ENCODE measurements around the gene SLC34A2. TPM values are rescaled to one million over a fixed set of nuclear protein-coding genes. Genes with fewer than 3 reads are reported as not detected.

Gene SLC34A2
- total and polyA plus RNA-seq, 2 experiments from 2014 or later: not detected

GRCh38 chr4:25632135-25632534 is 23.5 kb upstream of the SLC34A2 start:
- H3K27ac ChIP-seq: no peak overlapping the region
- no peaks in the 10 kb centered on the region for H3K9me3 ChIP-seq (ENCODE audit: low read depth)
- H4K20me1 ChIP-seq (ENCODE audit: insufficient read depth): no peaks in the 10 kb centered on the region
- H3K4me2 ChIP-seq (ENCODE audit: unreplicated experiment): no peak overlapping the region
- no peaks in the 10 kb centered on the region for H3K27me3 ChIP-seq (replicated peaks; ENCODE audit: insufficient read depth)
- no peak for TF ChIP-seq EZH2 (IDR thresholded peaks at IDR 0.05; ENCODE audit: insufficient read depth, poor library complexity, severe bottlenecking)
- no peak for TF ChIP-seq EZH2phosphoT487 (IDR thresholded peaks at IDR 0.05; ENCODE audit: insufficient read depth, low read depth)
- no peaks in the 10 kb centered on the region for H3K4me1 ChIP-seq (ENCODE audit: insufficient read depth)
- WGBS, 2 experiments (ENCODE audit: low coverage in 1 of 2, low lambda C conversion rate in 2 of 2, missing lambda C conversion rate in 2 of 2): 44 to 46% methylated on average over 4 of the region's 4 CpGs
- no peak overlapping the region for H3K9ac ChIP-seq
- H3K9me2 ChIP-seq (ENCODE audit: insufficient read depth): no peaks in the 10 kb centered on the region
- in situ Hi-C loops (cut with MboI): no loop called here
- H2AFZ ChIP-seq: no peak overlapping the region
- no peak for DNase-seq
- H3F3A ChIP-seq (ENCODE audit: insufficient read depth): no peaks in the 10 kb centered on the region
- H3K79me2 ChIP-seq (ENCODE audit: insufficient read depth): no peaks in the 10 kb centered on the region
- no peaks in the 10 kb centered on the region for H3K36me3 ChIP-seq (ENCODE audit: low read depth)
- H3K4me3 ChIP-seq: no peak overlapping the region

- TF ChIP-seq EZH2 (IDR thresholded peaks at IDR 0.05; ENCODE audit: insufficient read depth, poor library complexity, severe bottlenecking): no peak
- no peak for TF ChIP-seq EZH2phosphoT487 (IDR thresholded peaks at IDR 0.05; ENCODE audit: insufficient read depth, low read depth)
- H3K27me3 ChIP-seq (replicated peaks; ENCODE audit: insufficient read depth): no peaks in the 10 kb centered on the region
- no peaks in the 10 kb centered on the region for H3K79me2 ChIP-seq (ENCODE audit: insufficient read depth)
- no peak overlapping the region for H3K27ac ChIP-seq
- no peaks in the 10 kb centered on the region for H3K9me2 ChIP-seq (ENCODE audit: insufficient read depth)
- H4K20me1 ChIP-seq (ENCODE audit: insufficient read depth): no peaks in the 10 kb centered on the region
- no peak for DNase-seq
- H3K36me3 ChIP-seq (ENCODE audit: low read depth): no peaks in the 10 kb centered on the region
- no peak overlapping the region for H3K9ac ChIP-seq
- H3K9me3 ChIP-seq (ENCODE audit: low read depth): no peaks in the 10 kb centered on the region
- no peaks in the 10 kb centered on the region for H3F3A ChIP-seq (ENCODE audit: insufficient read depth)
- 27 to 30% methylated on average over 4 of the region's 4 CpGs for WGBS, 2 experiments (ENCODE audit: low coverage in 1 of 2, low lambda C conversion rate in 2 of 2, missing lambda C conversion rate in 2 of 2)
- H3K4me1 ChIP-seq (ENCODE audit: insufficient read depth): no peaks in the 10 kb centered on the region
- no peak overlapping the region for H2AFZ ChIP-seq
- in situ Hi-C loops (cut with MboI): no loop called here
- no peak overlapping the region for H3K4me3 ChIP-seq
- H3K4me2 ChIP-seq (ENCODE audit: unreplicated experiment): no peak overlapping the region
Observed at GRCh38 chr4:25633541-25633940, 22.1 kb upstream of the SLC34A2 start.

DNA sequence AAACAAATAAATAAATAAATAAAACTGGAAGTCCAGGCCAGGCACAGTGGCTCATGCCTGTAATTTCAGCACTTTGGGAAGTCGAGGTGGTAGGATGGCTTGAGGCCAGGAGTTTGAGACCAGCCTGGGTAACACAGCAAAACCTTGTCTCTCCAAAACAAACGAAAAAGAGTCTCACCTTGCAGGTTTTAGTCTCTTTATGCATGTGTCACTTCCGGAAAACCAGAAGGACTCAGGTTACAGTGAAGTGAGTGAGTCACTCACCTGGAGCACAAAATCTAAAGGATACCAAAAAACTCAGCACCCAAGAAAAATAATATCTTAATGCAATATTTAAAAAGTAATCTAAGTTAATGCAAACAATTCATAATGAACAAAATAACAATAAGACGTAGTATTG is 20.1 kb upstream of the SLC34A2 start:
- 38 to 41% methylated on average over 4 of the region's 4 CpGs for WGBS, 2 experiments (ENCODE audit: low coverage in 1 of 2, low lambda C conversion rate in 2 of 2, missing lambda C conversion rate in 2 of 2)
- TF ChIP-seq EZH2 (IDR thresholded peaks at IDR 0.05; ENCODE audit: insufficient read depth, poor library complexity, severe bottlenecking): no peak
- no peak for TF ChIP-seq EZH2phosphoT487 (IDR thresholded peaks at IDR 0.05; ENCODE audit: insufficient read depth, low read depth)
- H2AFZ ChIP-seq: no peak overlapping the region

DNA sequence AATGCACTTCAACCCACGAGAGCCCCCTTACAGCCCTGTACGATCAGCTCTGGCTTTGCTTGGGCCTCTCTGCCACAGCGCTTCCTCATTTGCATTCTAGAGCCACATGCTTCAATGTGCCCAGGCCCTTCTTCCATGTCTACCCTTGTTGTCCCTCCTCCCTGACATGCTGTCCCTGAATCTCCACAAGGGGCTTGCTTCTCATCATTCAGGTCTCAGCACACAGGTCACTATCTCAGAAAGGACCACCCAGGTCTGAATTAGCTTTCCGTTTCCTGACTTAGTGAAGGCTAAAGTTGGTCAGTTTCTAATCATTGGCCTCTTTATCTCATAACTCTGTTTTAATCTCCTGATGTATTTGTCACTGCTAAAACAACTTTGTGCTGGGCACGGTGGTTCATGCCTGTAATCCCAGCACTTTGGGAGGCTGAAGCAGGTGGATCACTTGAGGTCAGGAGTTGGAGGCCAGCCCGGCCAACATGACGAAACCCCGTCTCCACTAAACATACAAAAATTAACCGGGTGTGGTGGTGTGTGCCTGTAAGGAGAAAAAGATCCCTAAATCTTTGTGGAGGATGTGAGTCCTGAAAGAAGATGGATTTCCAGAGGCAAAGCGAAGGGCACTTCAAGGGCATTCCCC is 17.9 kb upstream of the SLC34A2 start:
- H3F3A ChIP-seq (ENCODE audit: insufficient read depth): no peaks in the 10 kb centered on the region
- no peaks in the 10 kb centered on the region for H4K20me1 ChIP-seq (ENCODE audit: insufficient read depth)
- no peaks in the 10 kb centered on the region for H3K9me3 ChIP-seq (ENCODE audit: low read depth)
- H3K4me3 ChIP-seq: no peak overlapping the region
- TF ChIP-seq EZH2 (IDR thresholded peaks at IDR 0.05; ENCODE audit: insufficient read depth, poor library complexity, severe bottlenecking) (no peak), EZH2phosphoT487 (IDR thresholded peaks at IDR 0.05; ENCODE audit: insufficient read depth, low read depth) (no peak)
- no peaks in the 10 kb centered on the region for H3K36me3 ChIP-seq (ENCODE audit: low read depth)
- 64 to 70% methylated on average over 10 of the region's 10 CpGs for WGBS, 2 experiments (ENCODE audit: low coverage in 1 of 2, low lambda C conversion rate in 2 of 2, missing lambda C conversion rate in 2 of 2)
- no peak overlapping the region for H3K9ac ChIP-seq
- no peak for DNase-seq
- no peaks in the 10 kb centered on the region for H3K9me2 ChIP-seq (ENCODE audit: insufficient read depth)
- no peak overlapping the region for H3K4me2 ChIP-seq (ENCODE audit: unreplicated experiment)
- in situ Hi-C loops (cut with MboI): no loop called here
- H3K27ac ChIP-seq: no peak overlapping the region
- H3K79me2 ChIP-seq (ENCODE audit: insufficient read depth): no peaks in the 10 kb centered on the region
- no peak overlapping the region for H2AFZ ChIP-seq
- no peaks in the 10 kb centered on the region for H3K27me3 ChIP-seq (replicated peaks; ENCODE audit: insufficient read depth)
- no peaks in the 10 kb centered on the region for H3K4me1 ChIP-seq (ENCODE audit: insufficient read depth)

More for the DNA sequence above, 20.1 kb upstream of the SLC34A2 start:
- H3K36me3 ChIP-seq (ENCODE audit: low read depth): no peaks in the 10 kb centered on the region
- no peak for DNase-seq
- no peak overlapping the region for H3K4me3 ChIP-seq
- no peaks in the 10 kb centered on the region for H3K9me2 ChIP-seq (ENCODE audit: insufficient read depth)
- H3K4me1 ChIP-seq (ENCODE audit: insufficient read depth): no peaks in the 10 kb centered on the region
- no peaks in the 10 kb centered on the region for H4K20me1 ChIP-seq (ENCODE audit: insufficient read depth)
- H3K9me3 ChIP-seq (ENCODE audit: low read depth): no peaks in the 10 kb centered on the region
- H3K27me3 ChIP-seq (replicated peaks; ENCODE audit: insufficient read depth): no peaks in the 10 kb centered on the region
- no peak overlapping the region for H3K9ac ChIP-seq
- H3F3A ChIP-seq (ENCODE audit: insufficient read depth): no peaks in the 10 kb centered on the region
- no peaks in the 10 kb centered on the region for H3K79me2 ChIP-seq (ENCODE audit: insufficient read depth)
- no peak overlapping the region for H3K4me2 ChIP-seq (ENCODE audit: unreplicated experiment)
- in situ Hi-C loops (cut with MboI): no loop called here
- H3K27ac ChIP-seq: no peak overlapping the region
